Adrenal gland (tissue), 5 donors: ENCODE measurements around the gene MMEL1.

ENCODE experiments used
- CTCF ChIP-seq, 6 experiments: fragments of 450-650 bp in 4 of 6; fragments of 200-600 bp in 2 of 6; sonication (generic) in 1 of 6; IDR thresholded peaks; 1 replicate in 5 of 6; 2 replicates in 1 of 6; pipeline versions ENCODE4 v1.5.1 to v1.8.0; 2016 to 2021; ENCODE audit warnings: antibody characterized with exemption in 6 of 6, mild to moderate bottlenecking in 2 of 6, moderate library complexity in 1 of 6
- POLR2A ChIP-seq, 2 donors: fragments of 450-650 bp; IDR thresholded peaks; one replicate each; pipeline ENCODE4 v1.6.1; 2017; ENCODE audit warnings: antibody characterized with exemption in 2 of 2, mild to moderate bottlenecking in 2 of 2, moderate library complexity in 1 of 2
- donor health status: DM: no; HTN: no; CAD: no.

GRCh38 chr1:2541619-2542245 lies 91.1 kb downstream of the MMEL1 start:
- no peak for TF ChIP-seq CTCF (IDR thresholded peaks at IDR 0.05)
- no peak for TF ChIP-seq POLR2A (IDR thresholded peaks at IDR 0.05)
